ENCODE measurements around the gene ABHD5. TPM values are rescaled to one million over a fixed set of nuclear protein-coding genes. Genes with fewer than 3 reads are reported as not detected.
"Not testable (repeated sequence)": the region's sequence is repeated elsewhere in the genome, so short reads cannot be mapped to it uniquely, and the experiment has no call there.

Gene ABHD5
- total RNA-seq, 1 experiment from 2014 or later = 10.5 TPM

DNA sequence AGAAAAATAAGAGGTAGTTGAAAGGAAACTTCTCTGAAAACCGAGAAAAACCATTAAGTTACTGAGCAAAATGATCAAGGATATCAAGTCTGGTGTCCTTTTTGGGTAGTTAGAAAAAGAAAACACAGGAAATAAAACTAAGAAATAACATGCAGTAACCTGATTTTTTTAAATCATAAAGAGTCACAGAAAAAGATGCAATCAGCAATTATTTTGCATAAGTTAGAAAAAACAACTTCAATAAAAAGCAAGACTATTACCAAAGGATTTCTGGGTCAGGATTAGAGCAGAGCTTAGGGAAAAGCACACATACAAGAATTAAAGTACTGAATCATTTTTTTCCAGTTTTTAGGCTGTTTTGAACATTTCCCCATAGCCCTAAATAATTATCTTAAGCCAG lies 40.4 kb upstream of the ABHD5 start:
- TF ChIP-seq SIN3A (IDR thresholded peaks at IDR 0.05; ENCODE audit: borderline replicate concordance, insufficient read depth, low read depth, low read length) = no peak
- no peak for TF ChIP-seq TCF7L2 (IDR thresholded peaks at IDR 0.05; ENCODE audit: low read depth, low read length)
- H3K27me3 ChIP-seq (ENCODE audit: control insufficient read depth, insufficient read depth, low read length) = no peaks in the 10 kb centered on the region
- intact Hi-C loops (cut with micrococcal nuclease; ENCODE audit: unreplicated experiment) (no loop called here), in situ Hi-C loops (cut with HindIII; ENCODE audit: low pct_unique_long_range_greater_than_20kb, low sequenced_read_pairs) (no loop called here)
- CTCF ChIA-PET = no interaction called here
- ATAC-seq (no peak), DNase-seq (ENCODE audit: low read depth, low spot score) (no peak)
- no peaks in the 10 kb centered on the region for H3K9me3 ChIP-seq (ENCODE audit: control insufficient read depth, insufficient read depth, low read depth, low read length)
- no peaks in the 10 kb centered on the region for H3K36me3 ChIP-seq (ENCODE audit: control insufficient read depth, insufficient read depth, low read length)
- no TSS peak for BruUV-seq (replicated peaks)
- H3K27ac ChIP-seq (ENCODE audit: low read length) = no peak overlapping the region
- POLR2A ChIA-PET = no interaction called here
- H3K4me1 ChIP-seq (ENCODE audit: control insufficient read depth, insufficient read depth, low read length) = no peaks in the 10 kb centered on the region; the same call in 1 of the 2 replicates
- no peak overlapping the region for H3K4me3 ChIP-seq (ENCODE audit: low read depth in 2 of 2, low read length in 2 of 2)

DNA sequence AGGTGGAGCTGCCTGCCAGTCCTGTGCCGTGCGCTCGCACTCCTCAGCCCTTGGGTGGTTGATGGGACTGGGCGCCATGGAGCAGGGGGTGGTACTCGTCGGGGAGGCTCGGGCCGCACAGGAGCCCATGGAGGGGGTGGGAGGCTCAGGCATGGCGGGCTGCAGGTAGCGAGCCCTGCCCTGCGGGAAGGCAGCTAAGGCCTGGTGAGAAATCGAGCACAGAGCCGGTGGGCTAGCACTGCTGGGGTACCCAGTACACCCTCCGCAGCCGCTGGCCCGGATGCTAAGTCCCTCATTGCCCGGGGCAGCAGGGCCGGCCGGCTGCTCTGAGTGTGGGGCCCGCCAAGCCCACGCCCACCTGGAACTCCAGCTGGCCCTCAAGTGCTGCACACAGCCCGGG lies 34.3 kb upstream of the ABHD5 start:
- in situ Hi-C loops (cut with HindIII; ENCODE audit: low pct_unique_long_range_greater_than_20kb, low sequenced_read_pairs); DNase-seq (ENCODE audit: low read depth, low spot score); H3K4me3 ChIP-seq (ENCODE audit: low read depth in 2 of 2, low read length in 2 of 2); ATAC-seq; intact Hi-C loops (cut with micrococcal nuclease; ENCODE audit: unreplicated experiment); H3K27me3 ChIP-seq (ENCODE audit: control insufficient read depth, insufficient read depth, low read length); CTCF ChIA-PET; H3K9me3 ChIP-seq (ENCODE audit: control insufficient read depth, insufficient read depth, low read depth, low read length); H3K36me3 ChIP-seq (ENCODE audit: control insufficient read depth, insufficient read depth, low read length); BruUV-seq (replicated peaks); H3K27ac ChIP-seq (ENCODE audit: low read length); H3K4me1 ChIP-seq (ENCODE audit: control insufficient read depth, insufficient read depth, low read length); POLR2A ChIA-PET: not testable (repeated sequence)

DNA sequence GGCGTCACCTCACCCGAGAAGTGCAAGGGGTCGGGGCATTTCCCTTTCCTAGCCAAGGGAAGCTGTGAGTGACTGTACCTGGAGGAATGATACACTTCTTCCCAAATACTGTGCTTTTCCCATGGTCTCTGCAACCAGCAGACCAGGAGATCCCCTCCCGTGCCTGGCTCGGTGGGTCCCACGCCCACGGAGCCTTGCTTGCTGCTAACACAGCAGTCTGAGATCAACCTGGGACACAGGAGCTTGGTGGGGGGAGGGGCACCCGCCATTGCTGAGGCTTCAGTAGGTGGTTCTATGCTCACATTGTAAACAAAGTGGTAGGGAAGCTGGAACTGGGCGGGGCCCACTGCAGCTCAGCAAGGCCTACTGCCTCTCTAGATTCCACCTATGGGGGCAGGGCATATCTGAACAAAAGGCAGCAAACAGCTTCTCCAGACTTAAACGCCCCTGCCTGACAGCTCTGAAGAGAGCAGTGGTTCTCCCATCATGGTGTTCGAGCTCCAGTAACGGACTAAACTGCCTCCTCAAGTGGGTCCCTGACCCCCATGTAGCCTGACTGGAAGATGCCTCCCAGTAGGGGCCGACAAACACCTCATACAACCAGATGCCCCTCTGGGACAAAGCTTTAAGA lies 31.4 kb upstream of the ABHD5 start:
- CTCF ChIA-PET = no interaction called here
- no TSS peak for BruUV-seq (replicated peaks)

DNA sequence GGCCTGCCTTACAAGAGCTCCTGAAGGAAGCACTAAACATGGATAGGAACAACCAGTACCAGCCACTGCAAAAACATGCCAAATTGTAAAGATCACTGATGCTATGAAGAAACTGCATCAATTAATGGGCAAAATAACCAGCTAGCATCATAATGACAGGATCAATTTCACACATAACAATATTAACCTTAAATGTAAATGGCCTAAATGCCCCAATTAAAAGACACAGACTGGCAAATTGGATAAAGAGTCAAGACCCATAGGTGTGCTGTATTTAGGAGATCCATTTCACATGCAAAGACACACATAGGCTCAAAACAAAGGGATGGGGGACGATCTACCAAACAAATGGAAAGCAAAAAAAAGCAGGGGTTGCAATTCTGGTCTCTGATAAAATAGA lies 29.4 kb upstream of the ABHD5 start:
- intact Hi-C loops (cut with micrococcal nuclease; ENCODE audit: unreplicated experiment); BruUV-seq (replicated peaks); H3K27me3 ChIP-seq (ENCODE audit: control insufficient read depth, insufficient read depth, low read length); ATAC-seq; in situ Hi-C loops (cut with HindIII; ENCODE audit: low pct_unique_long_range_greater_than_20kb, low sequenced_read_pairs); H3K27ac ChIP-seq (ENCODE audit: low read length); POLR2A ChIA-PET; CTCF ChIA-PET; H3K36me3 ChIP-seq (ENCODE audit: control insufficient read depth, insufficient read depth, low read length); H3K4me1 ChIP-seq (ENCODE audit: control insufficient read depth, insufficient read depth, low read length); DNase-seq (ENCODE audit: low read depth, low spot score); H3K4me3 ChIP-seq (ENCODE audit: low read depth in 2 of 2, low read length in 2 of 2); H3K9me3 ChIP-seq (ENCODE audit: control insufficient read depth, insufficient read depth, low read depth, low read length): not testable (repeated sequence)

More for the DNA sequence above, 31.4 kb upstream of the ABHD5 start:
- in situ Hi-C loops (cut with HindIII; ENCODE audit: low pct_unique_long_range_greater_than_20kb, low sequenced_read_pairs) (no loop called here), intact Hi-C loops (cut with micrococcal nuclease; ENCODE audit: unreplicated experiment) (no loop called here)
- no peaks in the 10 kb centered on the region for H3K4me1 ChIP-seq (ENCODE audit: control insufficient read depth, insufficient read depth, low read length)
- H3K36me3 ChIP-seq (ENCODE audit: control insufficient read depth, insufficient read depth, low read length) = no peaks in the 10 kb centered on the region
- no peaks in the 10 kb centered on the region for H3K27me3 ChIP-seq (ENCODE audit: control insufficient read depth, insufficient read depth, low read length)
- no peak for TF ChIP-seq SIN3A (IDR thresholded peaks at IDR 0.05; ENCODE audit: borderline replicate concordance, insufficient read depth, low read depth, low read length)
- no peaks in the 10 kb centered on the region for H3K9me3 ChIP-seq (ENCODE audit: control insufficient read depth, insufficient read depth, low read depth, low read length)
- DNase-seq (ENCODE audit: low read depth, low spot score) = no peak
- H3K4me3 ChIP-seq (ENCODE audit: low read depth in 2 of 2, low read length in 2 of 2) = no peak overlapping the region
- H3K27ac ChIP-seq (ENCODE audit: low read length) = no peak overlapping the region
- POLR2A ChIA-PET = no interaction called here
- ATAC-seq = no peak

DNA sequence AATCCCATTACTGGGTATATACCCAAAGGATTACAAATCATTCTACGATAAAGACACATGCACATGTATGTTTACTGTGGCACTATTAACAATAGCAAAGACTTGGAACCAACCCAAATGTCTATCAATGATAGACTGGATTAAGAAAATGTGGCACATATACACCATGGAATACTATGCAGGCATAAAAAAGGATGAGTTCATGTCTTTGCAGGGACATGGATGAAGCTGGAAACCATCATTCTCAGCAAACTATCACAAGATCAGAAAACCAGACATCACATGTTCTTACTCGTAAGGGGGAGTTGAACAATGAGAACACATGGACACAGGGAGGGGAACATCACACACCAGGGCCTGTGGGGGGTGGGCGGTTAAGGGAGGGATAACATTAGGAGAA lies 25.7 kb upstream of the ABHD5 start:
- ATAC-seq; H3K4me3 ChIP-seq (ENCODE audit: low read depth in 2 of 2, low read length in 2 of 2); H3K36me3 ChIP-seq (ENCODE audit: control insufficient read depth, insufficient read depth, low read length); H3K27me3 ChIP-seq (ENCODE audit: control insufficient read depth, insufficient read depth, low read length); POLR2A ChIA-PET; DNase-seq (ENCODE audit: low read depth, low spot score); BruUV-seq (replicated peaks); H3K4me1 ChIP-seq (ENCODE audit: control insufficient read depth, insufficient read depth, low read length); in situ Hi-C loops (cut with HindIII; ENCODE audit: low pct_unique_long_range_greater_than_20kb, low sequenced_read_pairs); H3K9me3 ChIP-seq (ENCODE audit: control insufficient read depth, insufficient read depth, low read depth, low read length); H3K27ac ChIP-seq (ENCODE audit: low read length); intact Hi-C loops (cut with micrococcal nuclease; ENCODE audit: unreplicated experiment): not testable (repeated sequence)
- CTCF ChIA-PET = interaction anchor here (0.6 kb wide), 1 partner anchor 111 kb away, joined by 6 read pairs; no protein-coding TSS in a partner anchor

Data from Panc1 (cell line).